ENCODE measurements around the gene PLCB1.

Gene PLCB1

GRCh38 chr20:8515810-8516435 is 383.9 kb downstream of the PLCB1 start:
- no peak for TF ChIP-seq GATA2 (IDR thresholded peaks at IDR 0.05; ENCODE audit: low read depth, low read length)
- no peak for TF ChIP-seq GATA3 (IDR thresholded peaks at IDR 0.05; ENCODE audit: low read depth, low read length)

GRCh38 chr20:8518878-8519277 is 386.8 kb downstream of the PLCB1 start:
- TF ChIP-seq GATA2 (IDR thresholded peaks at IDR 0.05; ENCODE audit: low read depth, low read length) (no peak), GATA3 (IDR thresholded peaks at IDR 0.05; ENCODE audit: low read depth, low read length) (no peak)

GRCh38 chr20:8519887-8520286 is 387.8 kb downstream of the PLCB1 start:
- TF ChIP-seq GATA2 (IDR thresholded peaks at IDR 0.05; ENCODE audit: low read depth, low read length) (no peak), GATA3 (IDR thresholded peaks at IDR 0.05; ENCODE audit: low read depth, low read length) (no peak)

GRCh38 chr20:8522168-8522567 is 390.1 kb downstream of the PLCB1 start:
- TF ChIP-seq GATA3 (IDR thresholded peaks at IDR 0.05; ENCODE audit: low read depth, low read length): no peak
- TF ChIP-seq GATA2 (IDR thresholded peaks at IDR 0.05; ENCODE audit: low read depth, low read length): no peak

GRCh38 chr20:8523684-8524083 is 391.6 kb downstream of the PLCB1 start:
- TF ChIP-seq GATA2 (IDR thresholded peaks at IDR 0.05; ENCODE audit: low read depth, low read length) (no peak), GATA3 (IDR thresholded peaks at IDR 0.05; ENCODE audit: low read depth, low read length) (no peak)

GRCh38 chr20:8524101-8525016 is 392.3 kb downstream of the PLCB1 start:
- TF ChIP-seq GATA3 (IDR thresholded peaks at IDR 0.05; ENCODE audit: low read depth, low read length) (no peak), GATA2 (IDR thresholded peaks at IDR 0.05; ENCODE audit: low read depth, low read length) (no peak)

GRCh38 chr20:8525017-8525343 is 392.9 kb downstream of the PLCB1 start:
- TF ChIP-seq GATA3 (IDR thresholded peaks at IDR 0.05; ENCODE audit: low read depth, low read length) (no peak), GATA2 (IDR thresholded peaks at IDR 0.05; ENCODE audit: low read depth, low read length) (no peak)

- TF ChIP-seq GATA3 (IDR thresholded peaks at IDR 0.05; ENCODE audit: low read depth, low read length): no peak
- no peak for TF ChIP-seq GATA2 (IDR thresholded peaks at IDR 0.05; ENCODE audit: low read depth, low read length)
These were observed 394.5 kb downstream of the PLCB1 start for GRCh38 chr20:8526610-8527009.

GRCh38 chr20:8527998-8528723 is 396.1 kb downstream of the PLCB1 start:
- TF ChIP-seq GATA2 (IDR thresholded peaks at IDR 0.05; ENCODE audit: low read depth, low read length) (no peak), GATA3 (IDR thresholded peaks at IDR 0.05; ENCODE audit: low read depth, low read length) (no peak)

- TF ChIP-seq GATA2 (IDR thresholded peaks at IDR 0.05; ENCODE audit: low read depth, low read length) (no peak), GATA3 (IDR thresholded peaks at IDR 0.05; ENCODE audit: low read depth, low read length) (no peak)
These were observed 398.0 kb downstream of the PLCB1 start for GRCh38 chr20:8530022-8530421.

GRCh38 chr20:8532169-8532568 is 400.1 kb downstream of the PLCB1 start:
- no peak for TF ChIP-seq GATA2 (IDR thresholded peaks at IDR 0.05; ENCODE audit: low read depth, low read length)
- no peak for TF ChIP-seq GATA3 (IDR thresholded peaks at IDR 0.05; ENCODE audit: low read depth, low read length)

- no peak for TF ChIP-seq GATA2 (IDR thresholded peaks at IDR 0.05; ENCODE audit: low read depth, low read length)
- no peak for TF ChIP-seq GATA3 (IDR thresholded peaks at IDR 0.05; ENCODE audit: low read depth, low read length)
These were observed 402.5 kb downstream of the PLCB1 start for GRCh38 chr20:8534368-8535160.

GRCh38 chr20:8535403-8536261 is 403.6 kb downstream of the PLCB1 start:
- TF ChIP-seq GATA3 (IDR thresholded peaks at IDR 0.05; ENCODE audit: low read depth, low read length) (no peak), GATA2 (IDR thresholded peaks at IDR 0.05; ENCODE audit: low read depth, low read length) (no peak)
